Large intestine (tissue), 3 donors: ENCODE measurements around the gene SPOCD1. TPM values are rescaled to one million over a fixed set of nuclear protein-coding genes. Genes with fewer than 3 reads are reported as not detected.

ENCODE experiments used
- DNase-seq, 2 donors: peaks; one replicate each; pipeline versions ENCODE4 v3.0.0 to v3.0.0-alpha.2; 2013
- H3K27ac ChIP-seq: one replicate; pipeline ENCODE4 v1.5.1; 2013; ENCODE audit warnings: low read length
- H3K27me3 ChIP-seq: 2 replicates; pipeline ENCODE4 v1.6.1; 2013; ENCODE audit warnings: low read length; ENCODE audit not compliant: control insufficient read depth, insufficient read depth
- H3K36me3 ChIP-seq: 2 replicates; pipeline ENCODE4 v1.6.1; 2013; ENCODE audit warnings: low read length; ENCODE audit not compliant: control insufficient read depth, insufficient read depth
- H3K4me1 ChIP-seq: one replicate; pipeline ENCODE4 v1.6.1; 2013; ENCODE audit warnings: low read length; ENCODE audit not compliant: control insufficient read depth, insufficient read depth
- H3K4me3 ChIP-seq: one replicate; pipeline ENCODE4 v1.5.1; 2013; ENCODE audit warnings: low read length
- H3K9me3 ChIP-seq: one replicate; pipeline ENCODE4 v1.6.1; 2013; ENCODE audit warnings: mild to moderate bottlenecking, low read depth, low read length, moderate library complexity; ENCODE audit not compliant: control insufficient read depth
- WGBS: methylation state at CpG from one replicate; pipeline ENCODE4 v1.1.5; 2013; ENCODE audit warnings: low lambda C conversion rate; ENCODE audit not compliant: insufficient coverage; 5-methylcytosine and 5-hydroxymethylcytosine counted together
- polyA plus RNA-seq: library from polyadenylated mRNA; unstranded; fragments of 120-200 nt; gene quantifications from one replicate; pipeline ENCODE4 v1.2.1, GENCODE V29; 2013

SPOCD1 gene
- polyA plus RNA-seq, 1 donor, result 1.2 TPM

GRCh38 chr1:31787786-31788137 is 28.1 kb downstream of the SPOCD1 start:
- Histone ChIP-seq H3K27me3 (no peaks in the 10 kb centered on the region), H3K9me3 (no peaks in the 10 kb centered on the region), H3K4me3 (no peak overlapping the region), H3K27ac (no peak overlapping the region), H3K4me1 (peaks cover 11% of the 10 kb centered on the region), H3K36me3 (no peaks in the 10 kb centered on the region)
- no peak for DNase-seq
- no CpG with 5 or more reads among the region's 1 CpG for WGBS

GRCh38 chr1:31787261-31787660 is 28.6 kb downstream of the SPOCD1 start:
- DNase-seq, result no peak
- H3K27me3 ChIP-seq, result no peaks in the 10 kb centered on the region
- H3K9me3 ChIP-seq, result no peaks in the 10 kb centered on the region
- no CpG with 5 or more reads among the region's 3 CpGs for WGBS
- H3K4me3 ChIP-seq, result no peak overlapping the region
- peaks cover 15% of the 10 kb centered on the region for H3K4me1 ChIP-seq
- no peaks in the 10 kb centered on the region for H3K36me3 ChIP-seq
- no peak overlapping the region for H3K27ac ChIP-seq

- no peaks in the 10 kb centered on the region for H3K36me3 ChIP-seq
- DNase-seq, result no peak
- H3K9me3 ChIP-seq, result no peaks in the 10 kb centered on the region
- H3K27ac ChIP-seq, result no peak overlapping the region
- no peaks in the 10 kb centered on the region for H3K27me3 ChIP-seq
- peaks cover 23% of the 10 kb centered on the region for H3K4me1 ChIP-seq
- no peak overlapping the region for H3K4me3 ChIP-seq
- WGBS, result no CpG with 5 or more reads among the region's 16 CpGs
Measured at GRCh38 chr1:31786366-31787060, 29.3 kb downstream of the SPOCD1 start.

- Histone ChIP-seq H3K27ac (no peak overlapping the region), H3K36me3 (no peaks in the 10 kb centered on the region), H3K27me3 (no peaks in the 10 kb centered on the region), H3K4me3 (no peak overlapping the region), H3K4me1 (peaks cover 28% of the 10 kb centered on the region), H3K9me3 (no peaks in the 10 kb centered on the region)
- no peak for DNase-seq
- no CpG with 5 or more reads among the region's 3 CpGs for WGBS
Measured at GRCh38 chr1:31785947-31786290, 29.9 kb downstream of the SPOCD1 start.

- H3K9me3 ChIP-seq, result no peaks in the 10 kb centered on the region
- no peaks in the 10 kb centered on the region for H3K27me3 ChIP-seq
- no peak overlapping the region for H3K27ac ChIP-seq
- no peaks in the 10 kb centered on the region for H3K36me3 ChIP-seq
- no CpG with 5 or more reads among the region's 20 CpGs for WGBS
- peak in 1 of 2 donors; percentile 61 for DNase-seq
- peaks cover 28% of the 10 kb centered on the region for H3K4me1 ChIP-seq
- no peak overlapping the region for H3K4me3 ChIP-seq
Measured at GRCh38 chr1:31785020-31785946, 30.5 kb downstream of the SPOCD1 start.

GRCh38 chr1:31784356-31785019 is 31.3 kb downstream of the SPOCD1 start:
- H3K4me1 ChIP-seq, result peaks cover 24% of the 10 kb centered on the region
- no peaks in the 10 kb centered on the region for H3K27me3 ChIP-seq
- H3K36me3 ChIP-seq, result no peaks in the 10 kb centered on the region
- no peak overlapping the region for H3K27ac ChIP-seq
- no peaks in the 10 kb centered on the region for H3K9me3 ChIP-seq
- no peak overlapping the region for H3K4me3 ChIP-seq
- DNase-seq, result no peak
- WGBS, result 100% methylated on average over 2 of the region's 4 CpGs

- Histone ChIP-seq H3K4me3 (no peak overlapping the region), H3K9me3 (no peaks in the 10 kb centered on the region), H3K36me3 (no peaks in the 10 kb centered on the region), H3K27me3 (no peaks in the 10 kb centered on the region), H3K27ac (no peak overlapping the region), H3K4me1 (peaks cover 20% of the 10 kb centered on the region)
- WGBS, result no CpG with 5 or more reads among the region's 3 CpGs
- DNase-seq, result no peak
Measured at GRCh38 chr1:31783846-31784245, 32.0 kb downstream of the SPOCD1 start.

GRCh38 chr1:31782421-31783410 is 33.1 kb downstream of the SPOCD1 start:
- DNase-seq, result no peak
- WGBS, result no CpG with 5 or more reads among the region's 12 CpGs
- H3K27ac ChIP-seq, result peak overlapping the region; percentile 23

GRCh38 chr1:31781756-31782371 is 34.0 kb downstream of the SPOCD1 start:
- Histone ChIP-seq H3K27ac (no peak overlapping the region), H3K27me3 (peaks cover 2% of the 10 kb centered on the region), H3K4me1 (peaks cover 17% of the 10 kb centered on the region), H3K4me3 (no peak overlapping the region), H3K36me3 (no peaks in the 10 kb centered on the region), H3K9me3 (no peaks in the 10 kb centered on the region)
- peak in 1 of 2 donors; percentile 24 for DNase-seq
- WGBS, result no CpG with 5 or more reads among the region's 18 CpGs

More at GRCh38 chr1:31782421-31783410, 33.1 kb downstream of the SPOCD1 start:
- no peaks in the 10 kb centered on the region for H3K9me3 ChIP-seq
- H3K4me3 ChIP-seq, result no peak overlapping the region
- H3K36me3 ChIP-seq, result no peaks in the 10 kb centered on the region
- peaks cover 2% of the 10 kb centered on the region for H3K27me3 ChIP-seq
- peaks cover 17% of the 10 kb centered on the region for H3K4me1 ChIP-seq
